ENCODE measurements around the gene RPS23.
"Not testable (repeated sequence)": the region's sequence is repeated elsewhere in the genome, so short reads cannot be mapped to it uniquely, and the experiment has no call there.

RPS23 gene

DNA sequence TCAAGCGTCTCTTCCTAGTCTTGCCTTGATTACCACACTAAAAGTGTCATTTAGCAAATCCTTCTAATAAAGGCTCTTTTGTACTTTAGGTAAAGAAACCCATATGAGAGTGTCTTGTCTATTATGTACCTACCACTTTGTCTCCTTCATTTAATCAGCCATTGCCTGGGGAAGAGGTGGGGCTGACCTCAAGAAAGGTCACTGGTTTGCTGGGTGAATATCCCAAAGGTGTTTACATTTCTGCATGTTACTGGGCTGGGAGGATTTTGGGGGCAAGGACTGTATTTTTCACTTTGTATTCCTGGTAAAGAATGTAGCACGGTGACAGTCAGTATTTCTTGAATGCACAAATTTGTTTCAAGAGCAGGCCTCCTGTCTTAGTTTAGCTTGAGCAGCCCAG, 11.9 kb upstream of the RPS23 start:
- no peak for DNase-seq (ENCODE audit: low spot score)

GRCh38 chr5:82287625-82288024, 9.5 kb upstream of the RPS23 start:
- no peak for DNase-seq (ENCODE audit: low spot score)

DNA sequence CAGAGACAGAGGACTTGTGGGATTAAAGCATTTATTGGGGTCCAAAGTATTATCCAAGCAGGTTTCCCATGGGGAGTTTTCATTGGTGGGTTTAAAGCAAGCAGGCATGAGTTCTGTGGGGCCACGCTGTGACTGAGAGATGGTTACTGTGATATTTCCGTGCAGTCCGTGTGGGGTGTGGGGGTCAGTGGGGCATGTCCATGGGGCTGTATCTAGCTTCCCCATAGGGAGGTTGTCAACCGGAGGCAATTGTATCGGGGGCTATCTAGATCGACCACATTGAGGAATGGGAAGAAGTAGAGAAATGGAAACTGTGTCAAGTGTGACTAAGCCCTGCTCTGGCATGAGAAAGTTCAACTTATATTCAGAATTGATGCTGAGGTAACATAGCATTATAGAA, 7.1 kb upstream of the RPS23 start:
- DNase-seq (ENCODE audit: low spot score), result no peak

DNA sequence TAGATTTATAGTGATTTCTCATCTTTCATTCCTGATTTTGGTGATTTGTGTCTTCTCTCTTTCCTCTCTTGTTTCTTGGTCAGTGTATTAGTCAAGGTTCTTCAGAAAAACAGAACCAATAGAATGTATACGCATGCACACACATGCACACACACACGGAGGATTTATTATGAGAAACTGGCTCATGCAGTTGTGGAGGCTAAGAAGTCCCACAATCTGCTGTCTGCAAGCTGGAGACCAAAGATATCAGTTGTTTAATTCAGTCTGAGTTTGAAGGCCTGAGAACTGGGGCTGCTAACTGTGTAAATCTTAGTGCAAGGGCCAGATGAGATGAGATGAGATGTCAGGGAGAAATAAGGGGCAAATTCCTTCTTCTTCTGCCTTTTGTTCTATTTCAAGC, 5.7 kb upstream of the RPS23 start:
- no peak for DNase-seq (ENCODE audit: low spot score)

DNA sequence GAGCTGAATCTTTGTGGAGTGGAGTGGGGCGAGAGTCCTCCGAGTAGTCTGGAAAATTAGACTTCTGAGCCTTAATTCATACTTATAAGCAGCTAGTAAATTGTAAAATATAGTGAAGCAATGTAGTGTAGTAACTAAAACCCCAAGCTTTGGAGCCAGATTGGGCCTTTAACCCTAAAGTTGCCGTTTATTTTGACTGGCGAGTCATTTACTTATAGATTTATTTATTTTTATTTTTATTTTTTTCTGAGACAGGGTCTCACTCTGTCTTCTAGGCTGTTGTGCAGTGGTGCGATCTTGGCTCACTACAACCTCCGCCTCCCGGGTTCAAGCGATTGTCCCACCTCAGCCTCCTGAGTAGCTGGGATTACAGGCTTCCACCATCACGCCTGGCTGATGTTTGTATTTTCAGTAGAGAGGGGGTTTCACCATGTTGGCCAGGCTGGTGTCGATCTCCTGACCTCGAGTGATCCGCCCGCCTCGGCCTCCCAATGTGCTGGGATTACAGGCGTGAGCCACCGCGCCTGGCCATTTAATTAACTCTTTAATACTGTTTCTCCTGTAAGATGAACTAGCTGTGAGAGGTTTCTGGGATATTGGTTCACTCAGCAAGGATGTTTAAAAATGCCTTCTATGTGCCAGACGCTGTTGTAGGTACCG, 687 bp upstream of the RPS23 start:
- DNase-seq (ENCODE audit: low spot score), result no peak

DNA sequence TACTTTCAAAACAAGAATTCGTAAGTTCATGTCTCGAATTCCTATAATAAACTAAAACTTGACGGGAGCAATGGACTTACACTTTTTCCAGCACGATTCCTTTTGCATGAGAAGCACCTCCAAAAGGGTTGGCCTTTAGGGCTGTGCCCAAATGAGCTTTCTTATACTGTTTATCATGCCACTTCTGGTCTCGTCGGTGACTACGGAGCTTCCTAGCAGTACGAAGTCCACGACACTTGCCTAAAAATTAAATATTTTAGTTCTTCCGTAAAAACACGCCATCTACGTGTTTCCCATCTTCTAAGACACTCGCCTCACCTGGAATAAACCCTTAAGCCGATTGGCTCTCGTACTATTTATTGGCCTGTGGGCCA, 554 bp downstream of the RPS23 start:
- DNase-seq (ENCODE audit: low spot score), result peak; percentile 19

- peak; percentile 9 for DNase-seq (ENCODE audit: low spot score)
These were observed 1.1 kb downstream of the RPS23 start for GRCh38 chr5:82276800-82277612.

- peak; percentile 11 for DNase-seq (ENCODE audit: low spot score)
These were observed 2.9 kb downstream of the RPS23 start for GRCh38 chr5:82275216-82275664.

DNA sequence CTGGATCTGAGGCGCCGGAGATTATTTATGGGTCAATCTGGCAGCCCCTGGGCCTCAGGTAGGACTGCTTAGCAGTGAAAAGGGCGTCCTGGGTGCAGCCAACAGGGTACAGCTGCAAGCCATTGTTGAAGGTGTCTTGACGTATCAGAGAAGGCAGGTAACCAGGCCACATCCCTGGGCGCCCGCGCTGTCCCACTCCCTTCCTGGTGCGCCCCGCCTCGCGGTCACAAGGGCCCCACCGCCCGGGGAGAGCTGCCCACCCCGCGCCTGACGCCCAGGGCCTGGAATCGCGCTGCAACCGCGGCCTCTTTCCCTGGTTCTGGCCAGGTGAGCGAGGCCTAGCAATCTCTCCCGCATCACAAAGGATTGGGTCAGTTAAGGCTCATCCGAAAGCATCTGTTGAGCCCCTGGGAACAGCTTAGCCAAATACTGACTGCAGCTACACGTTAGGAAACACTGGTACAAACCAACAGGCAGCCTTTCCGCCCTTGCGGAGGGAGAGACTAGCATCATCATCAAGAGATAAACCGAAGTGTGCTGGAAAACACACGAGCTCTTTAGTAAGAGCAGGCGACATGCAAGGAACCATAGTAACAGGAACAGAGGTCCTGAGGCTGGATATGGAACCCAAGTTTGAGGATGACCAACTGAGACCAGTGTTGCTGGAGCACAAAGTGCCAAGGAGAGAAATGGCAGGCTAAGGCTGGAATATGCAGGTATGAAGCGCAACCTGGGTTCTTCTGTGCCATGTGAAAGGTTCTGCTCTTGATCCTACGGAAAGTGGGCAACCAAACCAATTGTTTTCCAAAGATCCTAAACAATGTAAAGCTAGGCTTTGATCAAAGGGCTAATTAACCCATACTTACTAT, 3.6 kb downstream of the RPS23 start:
- peak; percentile 5 for DNase-seq (ENCODE audit: low spot score)

DNA sequence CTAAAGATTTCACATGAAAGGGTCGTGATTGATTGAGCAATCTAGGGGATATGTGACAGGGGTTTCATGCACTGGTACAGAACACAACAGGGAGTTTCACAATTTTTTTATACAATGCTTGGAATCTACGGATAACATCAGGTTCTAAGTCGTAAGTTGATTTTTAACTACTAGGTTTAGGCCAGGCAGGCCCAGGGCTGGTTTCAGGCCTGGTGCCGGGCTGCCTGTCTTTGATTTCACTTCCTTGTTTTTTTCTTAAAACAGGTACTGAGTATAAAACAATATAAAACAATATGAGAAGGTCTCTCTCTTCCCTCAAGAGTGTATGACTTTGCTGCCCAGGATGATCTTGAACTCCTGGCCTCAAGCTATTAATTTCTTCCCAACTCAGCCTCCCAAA, 4.7 kb downstream of the RPS23 start:
- DNase-seq (ENCODE audit: low spot score), result not testable (repeated sequence)

GRCh38 chr5:82272571-82273356, 5.4 kb downstream of the RPS23 start:
- not testable (repeated sequence) for DNase-seq (ENCODE audit: low spot score)

DNA sequence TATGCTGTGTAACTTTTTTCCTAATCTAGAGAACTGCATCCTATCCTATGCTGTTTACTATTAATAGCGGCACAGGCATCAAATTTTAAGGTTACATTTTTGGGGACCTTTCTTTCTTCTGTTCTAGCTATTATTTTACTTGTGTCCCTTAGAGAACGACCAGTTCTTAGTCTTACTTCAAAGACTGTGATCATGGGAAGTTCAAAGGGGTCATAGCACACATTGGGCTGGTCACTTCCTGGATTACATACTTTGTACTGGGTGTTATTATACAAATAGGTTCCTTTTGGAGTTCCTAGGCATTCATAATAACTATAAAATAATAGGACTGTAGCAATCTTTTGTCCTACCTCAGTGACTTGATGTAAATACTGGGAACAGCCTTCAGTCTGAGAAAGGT, 8.8 kb downstream of the RPS23 start:
- not testable (repeated sequence) for DNase-seq (ENCODE audit: low spot score)

- DNase-seq (ENCODE audit: low spot score), result not testable (repeated sequence)
These were observed 10.7 kb downstream of the RPS23 start for GRCh38 chr5:82267297-82267933.

DNA sequence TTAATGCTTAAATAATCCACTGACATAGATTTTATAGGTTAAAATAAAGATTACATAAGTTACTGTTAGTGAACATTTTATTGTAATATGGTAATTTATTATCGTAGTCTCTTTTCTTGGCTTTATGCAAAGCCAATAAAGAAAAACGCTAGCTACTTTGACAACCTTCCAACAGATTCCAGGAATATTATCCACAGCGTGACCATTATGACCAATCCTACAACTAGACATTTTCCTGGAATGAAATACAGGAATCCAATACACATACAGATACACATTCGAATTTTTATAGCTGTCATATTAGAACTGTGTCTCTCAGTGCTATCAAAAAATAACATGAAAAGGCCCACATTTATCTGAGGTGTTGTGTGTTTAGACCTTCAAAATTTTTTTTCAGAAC, 13.1 kb downstream of the RPS23 start:
- no peak for DNase-seq (ENCODE audit: low spot score)

GRCh38 chr5:82259172-82259800, 18.9 kb downstream of the RPS23 start:
- peak; percentile 40 for DNase-seq (ENCODE audit: low spot score)

DNA sequence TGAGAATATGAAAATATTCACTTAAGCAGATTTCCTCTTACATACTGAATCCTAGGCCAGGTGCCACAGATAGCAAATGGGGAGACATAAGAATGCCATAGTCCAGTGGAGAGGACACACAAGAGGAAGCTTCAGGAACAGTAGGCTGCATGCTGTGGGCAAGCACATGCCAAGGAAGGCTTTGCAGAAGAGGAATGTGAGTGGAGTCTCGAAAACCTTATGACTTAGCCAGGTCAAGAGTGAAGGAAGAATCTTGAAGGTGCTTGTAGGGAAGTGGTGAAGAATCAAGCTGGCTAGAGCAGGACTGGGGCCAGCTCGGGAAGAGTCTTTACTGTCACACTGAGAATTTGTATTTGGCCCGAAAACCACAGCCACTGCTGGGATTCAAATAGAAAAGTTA, 20.4 kb downstream of the RPS23 start:
- DNase-seq (ENCODE audit: low spot score), result no peak

GRCh38 chr5:82257247-82257646, 20.9 kb downstream of the RPS23 start:
- no peak for DNase-seq (ENCODE audit: low spot score)

DNA sequence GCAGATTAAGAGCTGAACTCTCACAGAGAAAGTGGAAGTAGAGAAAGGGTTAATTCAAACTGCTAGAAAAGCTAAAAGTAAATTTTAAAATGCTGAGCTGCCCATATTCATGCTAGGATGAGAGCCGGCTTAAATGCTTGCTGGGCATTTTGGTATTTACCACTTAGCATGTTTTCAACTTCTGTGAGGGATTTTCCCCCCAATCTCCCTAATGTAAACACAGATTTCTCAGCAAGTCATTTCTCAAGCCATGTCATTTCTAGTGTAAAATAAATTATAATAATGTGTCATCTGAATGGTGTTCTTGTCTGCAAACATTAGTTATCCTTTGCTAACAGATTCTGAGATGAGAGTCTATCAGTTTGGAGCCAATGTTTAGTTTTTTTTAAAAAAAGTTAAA, 22.3 kb downstream of the RPS23 start:
- no peak for DNase-seq (ENCODE audit: low spot score)

DNA sequence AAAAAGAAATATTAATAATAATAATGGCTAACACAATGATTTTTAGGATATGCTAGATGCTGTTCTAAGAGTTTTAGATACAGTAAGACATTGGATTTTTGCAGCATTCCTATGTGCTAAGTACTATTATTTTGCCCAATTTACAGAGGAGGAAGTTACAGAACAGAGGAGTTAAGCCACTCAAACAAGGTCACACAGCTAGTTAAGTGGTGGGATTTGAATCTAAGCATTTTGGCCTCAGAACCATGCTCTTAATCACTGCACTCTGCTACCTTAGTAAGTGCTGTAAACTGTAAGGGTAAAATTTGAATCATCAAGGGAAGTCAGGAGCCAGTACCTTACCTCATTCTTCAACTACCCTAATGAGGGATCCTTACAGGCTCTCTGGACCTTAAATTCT, 25.4 kb downstream of the RPS23 start:
- no peak for DNase-seq (ENCODE audit: low spot score)

DNA sequence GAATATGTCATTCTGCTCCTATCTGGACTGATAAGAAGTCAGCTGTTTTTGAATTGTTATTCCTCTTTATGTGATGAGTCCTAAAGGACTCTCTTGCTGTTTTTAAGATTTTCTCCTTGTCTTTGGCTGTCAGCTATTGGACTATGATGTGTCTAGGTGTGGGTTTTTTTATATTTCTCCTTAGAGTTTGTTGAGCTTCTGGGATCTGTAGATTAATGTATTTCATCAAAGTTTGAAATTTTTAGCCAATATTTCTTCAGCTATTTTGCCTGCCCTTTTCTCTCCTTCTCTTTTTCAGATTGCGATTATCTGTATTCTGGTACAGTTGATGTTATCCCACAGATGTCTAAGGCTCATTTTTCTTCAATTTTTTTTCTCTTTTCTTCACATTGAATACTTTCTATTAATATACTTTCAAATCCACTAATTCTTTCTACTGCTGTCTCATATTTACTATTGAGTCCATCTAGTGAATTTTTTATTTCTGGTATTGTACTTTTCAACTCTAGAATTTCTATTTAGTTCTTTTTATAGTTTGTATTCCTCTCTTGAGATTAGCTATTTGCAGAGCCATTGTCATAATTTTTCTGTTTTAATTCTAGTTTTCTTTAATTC, 31.1 kb downstream of the RPS23 start:
- no peak for DNase-seq (ENCODE audit: low spot score)
